A549 (cell line): ENCODE measurements around the gene POLR2L.

Source experiments
- HOXB5 ChIP-seq: fragments of 250-450 bp; sonication (Bioruptor Pico); IDR thresholded peaks from 2 replicates; pipeline ENCODE4 v1.5.0; 2020; ENCODE audit warnings: mild to moderate bottlenecking, moderate library complexity
- POLR2A ChIP-seq: IDR thresholded peaks from 2 replicates; pipeline ENCODE4 v1.6.1; 2012; ENCODE audit warnings: mild to moderate bottlenecking, low read length
- POLR2AphosphoS2 ChIP-seq: conservative IDR thresholded peaks from 2 replicates; pipeline ENCODE4 v1.6.1; 2012; ENCODE audit warnings: low read length, improper control_type of control experiment, inconsistent platforms
- TF ChIP-seq, protein P1 (sequence below): fragments of >200 bp; sonication (Bioruptor Twin); formaldehyde crosslinking; IDR thresholded peaks from 3 replicates; pipeline ENCODE4 v1.5.1; 2016

- TF ChIP-seq, protein P1, sequence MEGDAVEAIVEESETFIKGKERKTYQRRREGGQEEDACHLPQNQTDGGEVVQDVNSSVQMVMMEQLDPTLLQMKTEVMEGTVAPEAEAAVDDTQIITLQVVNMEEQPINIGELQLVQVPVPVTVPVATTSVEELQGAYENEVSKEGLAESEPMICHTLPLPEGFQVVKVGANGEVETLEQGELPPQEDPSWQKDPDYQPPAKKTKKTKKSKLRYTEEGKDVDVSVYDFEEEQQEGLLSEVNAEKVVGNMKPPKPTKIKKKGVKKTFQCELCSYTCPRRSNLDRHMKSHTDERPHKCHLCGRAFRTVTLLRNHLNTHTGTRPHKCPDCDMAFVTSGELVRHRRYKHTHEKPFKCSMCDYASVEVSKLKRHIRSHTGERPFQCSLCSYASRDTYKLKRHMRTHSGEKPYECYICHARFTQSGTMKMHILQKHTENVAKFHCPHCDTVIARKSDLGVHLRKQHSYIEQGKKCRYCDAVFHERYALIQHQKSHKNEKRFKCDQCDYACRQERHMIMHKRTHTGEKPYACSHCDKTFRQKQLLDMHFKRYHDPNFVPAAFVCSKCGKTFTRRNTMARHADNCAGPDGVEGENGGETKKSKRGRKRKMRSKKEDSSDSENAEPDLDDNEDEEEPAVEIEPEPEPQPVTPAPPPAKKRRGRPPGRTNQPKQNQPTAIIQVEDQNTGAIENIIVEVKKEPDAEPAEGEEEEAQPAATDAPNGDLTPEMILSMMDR, result no peak
- TF ChIP-seq HOXB5 (CRISPR knock-in tag), result no peak
- no peak for TF ChIP-seq POLR2AphosphoS2
- TF ChIP-seq POLR2A, result no peak
Measured at GRCh38 chr11:804599-804964, 37.7 kb downstream of the POLR2L start.
